ENCODE data around the gene STAC. TPM values are rescaled to one million over a fixed set of nuclear protein-coding genes. Genes with fewer than 3 reads are reported as not detected.
A peak's percentile ranks its signal among the peaks of the same experiment; 100 is the strongest.

Gene STAC
- not detected for total RNA-seq

GRCh38 chr3:36380221-36381031 lies at the start of gene STAC:
TSS of gene STAC (plus strand) at chr3:36380504. CDS start at chr3:36380644, 140 bp downstream.
- no peaks in the 10 kb centered on the region for H3K36me3 Mint-ChIP-seq (ENCODE audit: insufficient read depth)
- H3K4me1 Mint-ChIP-seq (ENCODE audit: low read depth), result peaks cover 3% of the 10 kb centered on the region
- no peaks in the 10 kb centered on the region for H3K9me3 Mint-ChIP-seq
- no peak for DNase-seq
- no peak within 1 kb of the TSS for H3K4me3 Mint-ChIP-seq
- peak; percentile 21 to 48 for ATAC-seq
- peaks cover 30% of the 10 kb centered on the region for H3K27me3 Mint-ChIP-seq (ENCODE audit: low read depth)

GRCh38 chr3:36332139-36332538 lies 48.2 kb upstream of the STAC start:
- Mint-ChIP-seq H3K27me3 (ENCODE audit: low read depth) (no peaks in the 10 kb centered on the region), H3K4me1 (ENCODE audit: low read depth) (no peaks in the 10 kb centered on the region), H3K9me3 (peaks cover 4% of the 10 kb centered on the region), H3K4me3 (no peak overlapping the region), H3K36me3 (ENCODE audit: insufficient read depth) (no peaks in the 10 kb centered on the region)
- DNase-seq (no peak), ATAC-seq (no peak)

GRCh38 chr3:36362216-36362615 lies 18.1 kb upstream of the STAC start:
- Mint-ChIP-seq H3K9me3 (peaks cover 11% of the 10 kb centered on the region), H3K4me1 (ENCODE audit: low read depth) (no peaks in the 10 kb centered on the region), H3K36me3 (ENCODE audit: insufficient read depth) (no peaks in the 10 kb centered on the region), H3K4me3 (no peak overlapping the region), H3K27me3 (ENCODE audit: low read depth) (no peaks in the 10 kb centered on the region)
- ATAC-seq, result no peak
- no peak for DNase-seq

DNA sequence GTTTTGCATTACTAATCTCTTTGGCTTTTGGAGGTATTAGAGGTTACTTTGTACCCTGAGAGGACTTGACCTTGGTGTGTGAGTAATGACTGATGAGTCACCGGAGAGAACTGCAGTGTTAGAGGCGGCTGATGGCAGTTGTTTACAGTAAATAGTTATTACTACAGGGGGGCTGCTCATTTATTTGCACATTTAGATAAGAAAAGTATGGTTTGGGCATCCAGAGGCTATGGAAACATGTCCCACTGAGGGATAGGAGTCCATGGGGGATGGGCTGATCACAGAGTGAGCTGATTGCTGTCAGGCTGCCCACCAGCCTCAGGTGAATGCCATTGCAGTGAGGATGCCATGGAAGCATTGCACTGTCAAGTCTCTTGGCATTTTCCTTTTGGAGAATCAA lies 17.3 kb upstream of the STAC start:
- Mint-ChIP-seq H3K9me3 (peaks cover 11% of the 10 kb centered on the region), H3K4me3 (no peak overlapping the region), H3K36me3 (ENCODE audit: insufficient read depth) (no peaks in the 10 kb centered on the region), H3K4me1 (ENCODE audit: low read depth) (no peaks in the 10 kb centered on the region), H3K27me3 (ENCODE audit: low read depth) (no peaks in the 10 kb centered on the region)
- DNase-seq (no peak), ATAC-seq (no peak)

DNA sequence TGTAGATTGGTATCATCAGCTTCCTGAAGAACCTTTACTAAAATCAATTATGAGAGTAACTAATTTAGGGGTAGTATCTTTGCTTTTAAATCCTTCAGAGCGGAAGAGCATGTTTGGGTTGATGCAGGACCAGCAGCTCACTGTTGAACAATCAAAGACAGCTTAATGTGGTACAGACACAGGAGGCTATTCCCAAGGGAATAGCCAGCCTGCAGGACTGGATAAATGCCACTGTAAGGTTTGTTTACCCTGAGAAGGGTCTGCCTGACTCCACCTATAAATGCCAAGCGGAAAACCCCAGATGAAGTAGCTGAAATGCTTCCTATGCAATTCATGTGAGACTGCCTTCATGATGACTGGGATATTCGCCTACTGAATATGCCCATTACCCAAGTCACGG lies 16.0 kb upstream of the STAC start:
- Mint-ChIP-seq H3K27me3 (ENCODE audit: low read depth) (no peaks in the 10 kb centered on the region), H3K9me3 (peaks cover 11% of the 10 kb centered on the region), H3K4me3 (no peak overlapping the region), H3K4me1 (ENCODE audit: low read depth) (no peaks in the 10 kb centered on the region), H3K36me3 (ENCODE audit: insufficient read depth) (no peaks in the 10 kb centered on the region)
- DNase-seq, result no peak
- no peak for ATAC-seq

DNA sequence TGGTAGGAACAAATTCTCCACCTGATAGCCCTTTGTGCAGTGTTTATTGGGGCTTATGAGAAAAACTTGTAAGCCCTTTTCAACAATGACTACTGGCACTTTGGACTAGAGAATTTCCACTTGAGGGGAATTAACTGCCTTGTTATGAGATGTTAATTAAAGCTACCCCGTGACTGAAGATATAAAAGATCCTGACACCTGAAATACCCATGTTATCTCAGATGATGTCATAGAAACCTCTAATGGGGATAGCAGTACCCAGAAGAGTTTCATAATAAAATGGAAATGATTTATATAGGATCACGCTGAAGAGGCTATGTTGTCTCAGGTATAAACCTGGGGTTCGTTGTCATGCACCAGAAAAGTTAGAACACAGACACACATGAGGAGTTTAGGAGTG lies 14.5 kb upstream of the STAC start:
- Mint-ChIP-seq H3K4me3 (no peak overlapping the region), H3K27me3 (ENCODE audit: low read depth) (no peaks in the 10 kb centered on the region), H3K9me3 (no peaks in the 10 kb centered on the region), H3K4me1 (ENCODE audit: low read depth) (no peaks in the 10 kb centered on the region), H3K36me3 (ENCODE audit: insufficient read depth) (no peaks in the 10 kb centered on the region)
- DNase-seq, result no peak
- ATAC-seq, result no peak

GRCh38 chr3:36366308-36366707 lies 14.0 kb upstream of the STAC start:
- DNase-seq, result no peak
- Mint-ChIP-seq H3K4me3 (no peak overlapping the region), H3K4me1 (ENCODE audit: low read depth) (no peaks in the 10 kb centered on the region), H3K27me3 (ENCODE audit: low read depth) (no peaks in the 10 kb centered on the region), H3K36me3 (ENCODE audit: insufficient read depth) (no peaks in the 10 kb centered on the region), H3K9me3 (no peaks in the 10 kb centered on the region)
- ATAC-seq, result no peak

DNA sequence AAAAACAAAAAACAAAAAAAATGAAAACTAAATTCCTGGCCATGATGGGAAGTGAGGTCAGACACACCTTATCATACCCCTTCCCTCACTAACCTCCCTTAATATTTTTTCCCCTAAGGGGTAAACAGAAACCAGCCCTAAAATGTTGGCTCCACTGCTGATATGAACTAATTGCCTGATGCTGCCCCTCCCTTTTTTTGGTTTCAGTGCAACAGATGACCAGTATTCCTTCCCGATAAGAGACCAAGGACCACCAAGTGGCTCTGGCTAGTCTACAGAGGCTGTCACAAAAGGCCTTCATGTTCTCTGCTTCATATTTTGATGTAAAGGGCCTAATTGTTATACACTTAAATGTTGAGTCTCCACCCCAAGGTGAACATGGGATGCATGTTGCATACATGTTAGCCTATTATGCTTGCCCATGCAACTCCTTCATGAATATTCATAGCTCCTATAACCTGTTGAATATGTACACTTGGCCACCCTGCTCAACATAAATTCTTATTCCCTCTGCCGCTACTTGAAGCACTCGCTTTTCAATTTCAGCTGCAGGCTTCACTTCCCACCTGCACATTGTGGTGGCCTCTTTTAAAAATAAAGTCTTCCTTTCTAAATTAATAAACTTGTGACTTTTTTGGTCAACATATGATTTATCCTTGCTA lies 12.3 kb upstream of the STAC start:
- no peaks in the 10 kb centered on the region for H3K4me1 Mint-ChIP-seq (ENCODE audit: low read depth)
- no peaks in the 10 kb centered on the region for H3K9me3 Mint-ChIP-seq
- H3K36me3 Mint-ChIP-seq (ENCODE audit: insufficient read depth), result no peaks in the 10 kb centered on the region
- ATAC-seq (no peak), DNase-seq (no peak)
- H3K27me3 Mint-ChIP-seq (ENCODE audit: low read depth), result no peaks in the 10 kb centered on the region
- no peak overlapping the region for H3K4me3 Mint-ChIP-seq

DNA sequence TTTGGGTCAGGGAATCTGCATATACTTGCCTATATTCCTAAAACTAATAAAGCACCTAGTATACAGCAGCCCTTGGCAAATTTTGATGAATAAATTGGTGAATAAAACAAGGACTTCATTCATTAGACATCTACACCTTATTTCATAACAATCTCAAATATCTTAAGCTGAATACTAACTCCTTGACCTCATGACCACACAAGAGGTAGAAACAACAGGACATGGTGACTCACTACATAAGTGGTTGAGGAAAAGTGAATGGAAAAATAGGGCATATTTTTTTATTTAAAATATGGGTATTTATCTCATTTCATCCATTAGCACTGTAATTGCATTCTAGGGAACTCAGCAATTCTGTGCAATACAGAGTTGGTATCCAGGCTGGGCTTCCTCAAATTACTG lies 7.8 kb upstream of the STAC start:
- H3K9me3 Mint-ChIP-seq, result no peaks in the 10 kb centered on the region
- DNase-seq (no peak), ATAC-seq (no peak)
- H3K4me3 Mint-ChIP-seq, result no peak overlapping the region
- no peaks in the 10 kb centered on the region for H3K4me1 Mint-ChIP-seq (ENCODE audit: low read depth)
- no peaks in the 10 kb centered on the region for H3K27me3 Mint-ChIP-seq (ENCODE audit: low read depth)
- H3K36me3 Mint-ChIP-seq (ENCODE audit: insufficient read depth), result no peaks in the 10 kb centered on the region

DNA sequence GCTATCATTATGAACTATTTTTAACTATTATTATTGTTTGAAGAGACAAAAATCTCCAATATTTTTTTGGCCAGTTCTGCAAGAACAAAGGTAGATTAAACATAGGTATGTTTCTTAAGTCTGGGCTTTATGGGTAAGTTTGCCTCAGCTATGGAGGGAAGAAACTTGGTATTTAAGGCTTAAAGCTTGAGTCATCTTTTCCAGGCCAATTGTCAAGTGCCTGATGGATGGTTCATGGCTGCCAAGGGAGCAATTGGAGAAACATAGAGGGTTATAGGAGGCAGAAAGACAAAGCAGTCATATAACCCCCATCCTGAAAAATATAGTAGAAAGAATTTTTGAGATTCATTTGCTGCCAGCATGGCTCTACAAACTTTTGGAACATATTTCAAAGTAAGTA lies 7.2 kb upstream of the STAC start:
- peaks cover 3% of the 10 kb centered on the region for H3K27me3 Mint-ChIP-seq (ENCODE audit: low read depth)
- DNase-seq (no peak), ATAC-seq (no peak)
- H3K36me3 Mint-ChIP-seq (ENCODE audit: insufficient read depth), result no peaks in the 10 kb centered on the region
- no peak overlapping the region for H3K4me3 Mint-ChIP-seq
- H3K4me1 Mint-ChIP-seq (ENCODE audit: low read depth), result no peaks in the 10 kb centered on the region
- no peaks in the 10 kb centered on the region for H3K9me3 Mint-ChIP-seq

GRCh38 chr3:36373666-36374065 lies 6.6 kb upstream of the STAC start:
- no peak overlapping the region for H3K4me3 Mint-ChIP-seq
- no peak for ATAC-seq

DNA sequence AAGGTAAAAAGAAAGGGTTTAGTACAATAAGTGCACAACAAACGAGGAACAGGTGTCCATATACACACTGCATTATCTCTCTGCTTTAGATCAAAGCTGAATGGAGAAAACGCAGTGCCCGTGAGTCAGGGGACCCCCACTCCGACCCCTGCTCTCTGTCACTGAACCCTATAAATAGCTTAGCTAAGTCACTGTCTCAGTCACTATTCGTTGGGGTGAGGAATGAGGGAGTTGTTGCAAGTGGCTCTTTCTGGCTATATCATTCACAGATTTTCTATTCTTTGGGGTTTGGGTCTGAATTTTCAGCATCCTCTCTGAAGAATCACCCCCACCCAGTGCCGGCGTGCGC lies 458 bp upstream of the STAC start:
- peaks cover 3% of the 10 kb centered on the region for H3K4me1 Mint-ChIP-seq (ENCODE audit: low read depth)

More at GRCh38 chr3:36373666-36374065, 6.6 kb upstream of the STAC start:
- no peaks in the 10 kb centered on the region for H3K36me3 Mint-ChIP-seq (ENCODE audit: insufficient read depth)
- peaks cover 7% of the 10 kb centered on the region for H3K27me3 Mint-ChIP-seq (ENCODE audit: low read depth)
- no peaks in the 10 kb centered on the region for H3K4me1 Mint-ChIP-seq (ENCODE audit: low read depth)
- no peaks in the 10 kb centered on the region for H3K9me3 Mint-ChIP-seq
- DNase-seq, result no peak

GRCh38 chr3:36381311-36381956 lies 1.1 kb downstream of the STAC start:
- peaks cover 3% of the 10 kb centered on the region for H3K4me1 Mint-ChIP-seq (ENCODE audit: low read depth)
- ATAC-seq (no peak), DNase-seq (no peak)
- H3K4me3 Mint-ChIP-seq, result no peak overlapping the region
- no peaks in the 10 kb centered on the region for H3K9me3 Mint-ChIP-seq
- H3K36me3 Mint-ChIP-seq (ENCODE audit: insufficient read depth), result no peaks in the 10 kb centered on the region
- peaks cover 30% of the 10 kb centered on the region for H3K27me3 Mint-ChIP-seq (ENCODE audit: low read depth)

More for the DNA sequence above, 458 bp upstream of the STAC start:
- Mint-ChIP-seq H3K9me3 (no peaks in the 10 kb centered on the region), H3K36me3 (ENCODE audit: insufficient read depth) (no peaks in the 10 kb centered on the region), H3K4me3 (no peak overlapping the region), H3K27me3 (ENCODE audit: low read depth) (peaks cover 30% of the 10 kb centered on the region)
- DNase-seq, result no peak
- ATAC-seq, result no peak

- no peaks in the 10 kb centered on the region for H3K9me3 Mint-ChIP-seq
- no peak overlapping the region for H3K4me3 Mint-ChIP-seq
- ATAC-seq, result no peak
- H3K36me3 Mint-ChIP-seq (ENCODE audit: insufficient read depth), result no peaks in the 10 kb centered on the region
- no peak for DNase-seq
- H3K27me3 Mint-ChIP-seq (ENCODE audit: low read depth), result peaks cover 9% of the 10 kb centered on the region
- H3K4me1 Mint-ChIP-seq (ENCODE audit: low read depth), result no peaks in the 10 kb centered on the region
Observed at GRCh38 chr3:36393563-36393962, 13.3 kb downstream of the STAC start.

DNA sequence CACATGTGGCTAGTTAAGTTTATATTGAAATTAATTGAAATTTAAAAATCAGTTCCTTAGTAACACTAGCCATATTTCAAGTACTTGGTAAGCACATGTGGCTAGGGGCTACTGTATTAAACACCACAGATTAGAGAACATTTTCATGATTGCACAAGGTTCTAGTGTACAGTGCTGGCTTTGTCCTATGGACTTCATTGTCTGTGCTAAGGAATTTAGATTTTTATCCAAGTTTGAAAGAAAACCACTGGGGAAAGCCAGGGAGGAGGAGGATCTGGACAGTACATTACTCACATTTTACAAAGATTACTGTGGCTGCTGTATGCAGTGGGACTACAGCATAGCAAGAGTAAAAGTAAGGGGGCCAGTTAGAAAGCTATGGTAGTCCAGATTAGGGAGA lies 13.9 kb downstream of the STAC start:
- Mint-ChIP-seq H3K4me3 (no peak overlapping the region), H3K36me3 (ENCODE audit: insufficient read depth) (no peaks in the 10 kb centered on the region), H3K9me3 (no peaks in the 10 kb centered on the region), H3K27me3 (ENCODE audit: low read depth) (peaks cover 9% of the 10 kb centered on the region), H3K4me1 (ENCODE audit: low read depth) (no peaks in the 10 kb centered on the region)
- no peak for ATAC-seq
- DNase-seq, result no peak
